Endothelial cell of umbilical vein (primary cell): ENCODE data around the gene NOD2. TPM values are rescaled to one million over a fixed set of nuclear protein-coding genes. Genes with fewer than 3 reads are reported as not detected.

ENCODE experiments used
- BruUV-seq: library from RNA; stranded (reverse); fragments of 400-500 nt; replicated peaks from 2 replicates; lab custom pipeline; 2021; lab: Mats Ljungman, UMichigan
- CTCF ChIA-PET: fragments of 300-600, 350-600 bp; sonication (Branson Sonifier 250); formaldehyde crosslinking; loops from one replicate; lab custom pipeline; 2021; ENCODE audit warnings: antibody characterized with exemption, inconsistent platforms; lab: Charles Lee
- POLR2A ChIA-PET: fragments of 300-600, 350-600 bp; sonication (Branson Sonifier 250); formaldehyde crosslinking; loops from one replicate; lab custom pipeline; 2021; ENCODE audit warnings: antibody characterized with exemption, inconsistent platforms; lab: Charles Lee
- DNase-seq: peaks from one replicate; pipeline ENCODE4 v3.0.0-alpha.2; 2011; ENCODE audit warnings: low read depth, low spot score
- FAIRE-seq: peaks from 2 replicates; lab custom pipeline; 2011; peaks lifted over from hg19 to GRCh38; lab: Jason Lieb, UNC
- H2AFZ ChIP-seq: 2 replicates; pipeline ENCODE4 v1.6.0; 2012; ENCODE audit warnings: low read depth, low read length, control low read depth, inconsistent platforms
- H3K27ac ChIP-seq: 2 replicates; pipeline ENCODE4 v1.5.1; 2011; ENCODE audit warnings: low read depth, mild to moderate bottlenecking, control low read depth, low read length, moderate library complexity; ENCODE audit not compliant: insufficient read depth
- H3K27me3 ChIP-seq, 2 experiments: 2 replicates each; pipeline versions ENCODE4 v1.6.0 to v1.6.1; 2011; ENCODE audit warnings: low read length in 2 of 2, mixed read lengths in 1 of 2; ENCODE audit not compliant: control insufficient read depth in 2 of 2, insufficient read depth in 2 of 2
- H3K36me3 ChIP-seq, 2 experiments: 2 replicates in 1 of 2; 3 replicates in 1 of 2; pipeline ENCODE4 v1.5.1; 2011; ENCODE audit warnings: low read length in 2 of 2, mild to moderate bottlenecking in 1 of 2, moderate library complexity in 1 of 2; ENCODE audit not compliant: control insufficient read depth in 2 of 2, insufficient read depth in 2 of 2; ENCODE audit errors: extremely low read depth in 1 of 2
- H3K4me1 ChIP-seq: 3 replicates; pipeline ENCODE4 v1.5.1; 2011; ENCODE audit warnings: mild to moderate bottlenecking, low read length; ENCODE audit not compliant: control insufficient read depth, insufficient read depth; ENCODE audit errors: extremely low read depth
- H3K4me2 ChIP-seq: 2 replicates; pipeline ENCODE4 v1.6.1; 2011; ENCODE audit warnings: low read length, control low read depth, mixed read lengths; ENCODE audit not compliant: insufficient read depth
- H3K4me3 ChIP-seq, 3 experiments: fragments of 200-600 bp in 1 of 3; sonication (generic), shearing (Covaris generic) in 1 of 3; replicated peaks in 1 of 3; 2 replicates each; pipeline ENCODE4 v1.5.1; 2011 to 2016; ENCODE audit warnings: control low read depth in 3 of 3, low read length in 3 of 3, mild to moderate bottlenecking in 2 of 3, inconsistent platforms in 1 of 3, low read depth in 1 of 3, moderate library complexity in 1 of 3; ENCODE audit not compliant: insufficient read depth in 1 of 3
- H3K79me2 ChIP-seq: 2 replicates; pipeline ENCODE4 v1.6.0; 2012; ENCODE audit warnings: low read length, inconsistent platforms; ENCODE audit not compliant: control insufficient read depth, insufficient read depth
- H3K9ac ChIP-seq: replicated peaks from 2 replicates; pipeline ENCODE3; 2011; ENCODE audit warnings: low read length, control low read depth; ENCODE audit not compliant: insufficient read depth; ENCODE audit errors: extremely low read depth
- H3K9me1 ChIP-seq: replicated peaks from 3 replicates; pipeline ENCODE4 v1.6.0; 2011; ENCODE audit warnings: mild to moderate bottlenecking, low read length; ENCODE audit not compliant: control insufficient read depth, insufficient read depth; ENCODE audit errors: extremely low read depth
- H3K9me3 ChIP-seq: replicated peaks from 2 replicates; pipeline ENCODE4 v1.5.1; 2012; ENCODE audit warnings: low read length, inconsistent platforms; ENCODE audit not compliant: control insufficient read depth, insufficient read depth
- H4K20me1 ChIP-seq: replicated peaks from 2 replicates; pipeline ENCODE3; 2011; ENCODE audit warnings: mild to moderate bottlenecking, low read length; ENCODE audit not compliant: control insufficient read depth, insufficient read depth; ENCODE audit errors: extremely low read depth
- EZH2 ChIP-seq: IDR thresholded peaks from 2 replicates; pipeline ENCODE4 v1.6.1; 2012; ENCODE audit warnings: borderline replicate concordance, low read depth, mild to moderate bottlenecking, moderate library complexity, low read length, inconsistent platforms; ENCODE audit not compliant: severe bottlenecking
- FOS ChIP-seq: IDR thresholded peaks from 2 replicates; pipeline ENCODE4 v1.6.1; 2011; ENCODE audit warnings: mild to moderate bottlenecking, low read length, moderate library complexity, borderline replicate concordance; ENCODE audit not compliant: insufficient read depth
- GATA2 ChIP-seq: IDR thresholded peaks from 2 replicates; pipeline ENCODE4 v1.7.0; 2011; ENCODE audit warnings: low read depth, mild to moderate bottlenecking, moderate library complexity, mixed read lengths, low read length; ENCODE audit not compliant: insufficient read length, insufficient read depth
- MYC ChIP-seq: IDR thresholded peaks from one replicate; pipeline ENCODE4 v1.6.1; 2011; ENCODE audit warnings: mild to moderate bottlenecking, low read depth, low read length
- POLR2A ChIP-seq: IDR thresholded peaks from 2 replicates; pipeline ENCODE4 v1.6.1; 2012; ENCODE audit warnings: low read depth, mild to moderate bottlenecking, control low read depth, low read length
- POLR2AphosphoS5 ChIP-seq: IDR thresholded peaks from 2 replicates; pipeline ENCODE4 v1.6.1; 2012; ENCODE audit warnings: low read depth, mild to moderate bottlenecking, control low read depth, low read length, moderate library complexity; ENCODE audit not compliant: insufficient read depth
- dilution Hi-C: fragments of 300-500 bp; cut with MboI; formaldehyde crosslinking; loops from one replicate; pipeline ENCODE4 v1.15.0; 2019; ENCODE audit warnings: low sequenced_read_pairs; ENCODE audit not compliant: extremely low pct_ligation_motif_present
- intact Hi-C: fragments of 100-400 bp; cut with micrococcal nuclease; formaldehyde crosslinking; loops from one replicate; pipeline ENCODE4 v1.10.0; 2022
- polyA plus RNA-seq, 4 experiments: library from polyadenylated mRNA; depleted of rRNA in 3 of 4; stranded (reverse) in 3 of 4; unstranded in 1 of 4; fragments of >200 nt; gene quantifications; 2 replicates each; pipeline versions ENCODE4 v1.2.1 to v1.2.3, GENCODE V29; 2011 to 2012; ENCODE audit warnings: missing spikeins in 1 of 4
- total RNA-seq: library from RNA; stranded (reverse); gene quantifications from 2 replicates; pipeline ENCODE4 v1.2.3, GENCODE V29; 2021
- TF ChIP-seq, protein P1 (sequence below), 2 donors: IDR thresholded peaks; 1 replicate in 1 of 2; 2 replicates in 1 of 2; pipeline ENCODE4 v1.5.1; 2011; ENCODE audit warnings: low read length in 2 of 2, mild to moderate bottlenecking in 2 of 2, moderate library complexity in 2 of 2, control low read depth in 1 of 2, inconsistent platforms in 1 of 2, low read depth in 1 of 2; ENCODE audit not compliant: insufficient read depth in 1 of 2; ENCODE audit errors: extremely low read depth in 1 of 2
- TF ChIP-seq, protein P2 (sequence below): IDR thresholded peaks from 2 replicates; pipeline ENCODE4 v1.6.1; 2011; ENCODE audit not compliant: insufficient read depth, insufficient read length

NOD2 gene
- total and polyA plus RNA-seq, 2 donors (not counting 3 experiments of a cell fraction or from before 2014, with no cell fraction given): 0.07 to 0.58 TPM

DNA sequence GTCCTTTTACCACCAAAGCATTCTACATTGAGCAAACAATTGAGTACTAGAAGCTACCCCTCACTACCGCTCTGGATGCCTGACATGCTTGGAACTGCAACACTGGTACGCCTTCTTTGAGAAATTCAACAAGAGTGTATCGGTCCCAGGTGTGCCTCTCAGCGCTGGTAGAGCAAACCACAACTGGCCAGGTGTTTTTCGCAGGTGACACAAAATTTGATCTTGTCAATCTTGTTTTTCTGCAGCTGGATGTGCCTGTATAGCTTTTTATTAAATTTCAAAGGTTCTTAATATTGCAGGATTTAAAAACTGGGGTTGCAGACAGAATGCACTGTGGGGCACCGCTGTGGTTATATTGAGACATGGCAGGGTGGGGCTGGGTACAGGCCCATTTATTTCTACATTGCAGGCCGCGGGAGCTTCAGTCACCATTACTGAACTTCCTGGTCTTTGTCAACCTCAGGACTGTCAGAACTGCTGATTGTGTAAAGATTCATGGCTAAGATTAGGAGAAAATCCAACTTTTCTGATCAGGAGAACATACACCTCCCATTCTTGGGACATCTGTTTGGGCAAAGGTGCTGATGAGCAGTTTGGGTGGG is 7.8 kb upstream of the NOD2 start:
- Histone ChIP-seq H3K4me3 (no peak overlapping the region), H3K9me3 (no peaks in the 10 kb centered on the region), H3K4me1 (no peaks in the 10 kb centered on the region), H3K4me2 (no peak overlapping the region), H4K20me1 (no peaks in the 10 kb centered on the region), H3K79me2 (no peaks in the 10 kb centered on the region), H3K36me3 (no peaks in the 10 kb centered on the region), H2AFZ (no peak overlapping the region), H3K9ac (no peak overlapping the region), H3K27me3 (no peaks in the 10 kb centered on the region), H3K9me1 (no peaks in the 10 kb centered on the region), H3K27ac (no peak overlapping the region)
- FAIRE-seq: no peak
- intact Hi-C loops: no loop called here
- ChIA-PET CTCF (interaction anchor here (0.8 to 1.4 kb wide), 2 partner anchors 20 to 121 kb away, joined by 3 to 6 read pairs; no protein-coding TSS in a partner anchor), POLR2A (interaction anchor here (0.6 kb wide), 1 partner anchor 421 kb away, joined by 4 read pairs; no protein-coding TSS in a partner anchor)
- dilution Hi-C loops: no loop called here
- TF ChIP-seq FOS (no peak), POLR2AphosphoS5 (no peak), EZH2 (no peak), MYC (no peak), POLR2A (no peak), GATA2 (no peak)
- TF ChIP-seq, protein P1, sequence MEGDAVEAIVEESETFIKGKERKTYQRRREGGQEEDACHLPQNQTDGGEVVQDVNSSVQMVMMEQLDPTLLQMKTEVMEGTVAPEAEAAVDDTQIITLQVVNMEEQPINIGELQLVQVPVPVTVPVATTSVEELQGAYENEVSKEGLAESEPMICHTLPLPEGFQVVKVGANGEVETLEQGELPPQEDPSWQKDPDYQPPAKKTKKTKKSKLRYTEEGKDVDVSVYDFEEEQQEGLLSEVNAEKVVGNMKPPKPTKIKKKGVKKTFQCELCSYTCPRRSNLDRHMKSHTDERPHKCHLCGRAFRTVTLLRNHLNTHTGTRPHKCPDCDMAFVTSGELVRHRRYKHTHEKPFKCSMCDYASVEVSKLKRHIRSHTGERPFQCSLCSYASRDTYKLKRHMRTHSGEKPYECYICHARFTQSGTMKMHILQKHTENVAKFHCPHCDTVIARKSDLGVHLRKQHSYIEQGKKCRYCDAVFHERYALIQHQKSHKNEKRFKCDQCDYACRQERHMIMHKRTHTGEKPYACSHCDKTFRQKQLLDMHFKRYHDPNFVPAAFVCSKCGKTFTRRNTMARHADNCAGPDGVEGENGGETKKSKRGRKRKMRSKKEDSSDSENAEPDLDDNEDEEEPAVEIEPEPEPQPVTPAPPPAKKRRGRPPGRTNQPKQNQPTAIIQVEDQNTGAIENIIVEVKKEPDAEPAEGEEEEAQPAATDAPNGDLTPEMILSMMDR (IDR thresholded peaks at IDR 0.05; ENCODE audit: extremely low read depth in 1 of 2, insufficient read depth in 1 of 2, low read depth in 1 of 2, low read length in 2 of 2): no peak
- TF ChIP-seq, protein P2, sequence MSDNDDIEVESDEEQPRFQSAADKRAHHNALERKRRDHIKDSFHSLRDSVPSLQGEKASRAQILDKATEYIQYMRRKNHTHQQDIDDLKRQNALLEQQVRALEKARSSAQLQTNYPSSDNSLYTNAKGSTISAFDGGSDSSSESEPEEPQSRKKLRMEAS: no peak
- BruUV-seq: no TSS peak
- DNase-seq: no peak
